Dermis lymphatic vessel endothelial cell (primary cell): ENCODE results near the gene RNF213. TPM values are rescaled to one million over a fixed set of nuclear protein-coding genes. Genes with fewer than 3 reads are reported as not detected.

ENCODE experiments used
- total RNA-seq: library from RNA; depleted of rRNA; stranded (reverse); fragments of >200 nt; gene quantifications from 2 replicates; pipeline ENCODE4 v1.2.1, GENCODE V29; 2014

Gene RNF213
- 66.8 and 79.5 TPM in 2 replicates for total RNA-seq

GRCh38 chr17:80260791-80261158 lies at the start of gene RNF213:
Gene RNF213 (plus strand): TSS chr17:80260852. CDS start chr17:80263682, 2,830 bp downstream.

GRCh38 chr17:80220054-80220735 lies 40.5 kb upstream of the RNF213 start, which contains the start of the genes SGSH and SLC26A11:
Gene SGSH (minus strand): TSS chr17:80220333. CDS start chr17:80220313, 20 bp downstream.
Gene SLC26A11 (plus strand): TSS chr17:80220427. CDS start chr17:80221561, 1,134 bp downstream.

GRCh38 chr17:80414803-80415625 lies 154.4 kb downstream of the RNF213 start, which contains the start of gene ENDOV:
Gene ENDOV (plus strand): TSS chr17:80415167. CDS start chr17:80415195, 28 bp downstream.

Other genes with a start within 250 kb of the RNF213 start
- 35.8 and 51.5 TPM in 2 replicates for gene TBC1D16, start 225.0 kb upstream of the RNF213 start, total RNA-seq
- gene CCDC40, start 224.2 kb upstream of the RNF213 start, total RNA-seq, result 2.0 and 2.3 TPM in 2 replicates
- gene GAA, start 159.3 kb upstream of the RNF213 start, total RNA-seq, result 7.5 and 24.3 TPM in 2 replicates
- gene EIF4A3, start 113.7 kb upstream of the RNF213 start, total RNA-seq, result 99.9 and 104 TPM in 2 replicates
- 0.22 and 0.52 TPM in 2 replicates for gene CARD14, start 90.8 kb upstream of the RNF213 start, total RNA-seq
- 6.4 and 10.7 TPM in 2 replicates for gene SGSH, start 40.5 kb upstream of the RNF213 start, total RNA-seq
- 7.8 and 9.6 TPM in 2 replicates for gene SLC26A11, start 40.4 kb upstream of the RNF213 start, total RNA-seq
- gene ENDOV, start 154.3 kb downstream of the RNF213 start, total RNA-seq, result 24.3 and 25.5 TPM in 2 replicates
- gene NPTX1, start 215.8 kb downstream of the RNF213 start, total RNA-seq, result 0.11 and 0.17 TPM in 2 replicates